K562 (cell line): ENCODE results near the gene SPHK1. TPM values are rescaled to one million over a fixed set of nuclear protein-coding genes. Genes with fewer than 3 reads are reported as not detected.
A peak's percentile ranks its signal among the peaks of the same experiment; 100 is the strongest.

Experiments used
- ATAC-seq: fragments of 200-7000 bp; cut with Tn5 transposase; 3 replicates; pipeline ENCODE4 v1.9.1; 2020; ENCODE audit warnings: moderate library complexity
- BruUV-seq: library from RNA; stranded (reverse); fragments of 400-500 nt; replicated peaks from 2 replicates; lab custom pipeline; 2021; lab: Mats Ljungman, UMichigan
- CTCF ChIA-PET: fragments of 300-600 bp; formaldehyde crosslinking; extraction: SDS; loops from one replicate; lab custom pipeline; 2021; ENCODE audit warnings: low intra/inter-chr PET ratio; lab: Yijun Ruan, JAX
- POLR2A ChIA-PET: fragments of 300-600, 350-650 bp; sonication (Branson Sonifier 250); formaldehyde crosslinking; extraction: SDS; loops from one replicate; lab custom pipeline; 2021; ENCODE audit warnings: antibody characterized with exemption, inconsistent platforms; lab: Yijun Ruan, JAX
- DNase-seq, 4 experiments: peaks; one replicate each; pipeline versions ENCODE4 v3.0.0 to v3.0.0-alpha.2; 2011 to 2018; ENCODE audit warnings: low spot score in 3 of 4, mixed read lengths in 3 of 4; ENCODE audit errors: extremely low read depth in 1 of 4
- FAIRE-seq: peaks from 2 replicates; lab custom pipeline; 2011; peaks lifted over from hg19 to GRCh38; lab: Jason Lieb, UNC
- H2AFZ ChIP-seq: 2 replicates; pipeline ENCODE4 v1.6.0; 2011; ENCODE audit warnings: low read depth, low read length, control low read depth, inconsistent platforms
- H3K27ac ChIP-seq: fragments of 200-600 bp; 3 replicates; pipeline ENCODE4 v1.8.0; 2011; ENCODE audit warnings: low read depth, mild to moderate bottlenecking, control low read depth, inconsistent platforms, low read length, moderate library complexity, mixed read lengths; ENCODE audit errors: extremely low read depth
- H3K27me3 ChIP-seq, 2 experiments: fragments of 300-600 bp in 1 of 2; 2 replicates in 1 of 2; 3 replicates in 1 of 2; pipeline versions ENCODE4 v1.6.0 to v1.8.0; 2011; ENCODE audit warnings: inconsistent platforms in 2 of 2, low read length in 2 of 2, mild to moderate bottlenecking in 1 of 2, mixed read lengths in 1 of 2, moderate library complexity in 1 of 2; ENCODE audit not compliant: control insufficient read depth in 2 of 2, insufficient read depth in 2 of 2
- H3K36me3 ChIP-seq: fragments of 300-600 bp; 3 replicates; pipeline ENCODE4 v1.8.0; 2011; ENCODE audit warnings: mild to moderate bottlenecking, low read length, inconsistent platforms; ENCODE audit not compliant: control insufficient read depth, insufficient read depth
- H3K4me1 ChIP-seq, 2 experiments: fragments of 200-600 bp in 1 of 2; replicated peaks in 1 of 2; 2 replicates in 1 of 2; 3 replicates in 1 of 2; pipeline versions ENCODE4 v1.5.1 to v1.8.0; 2011; ENCODE audit warnings: inconsistent platforms in 2 of 2, low read length in 2 of 2, mild to moderate bottlenecking in 1 of 2, mixed read lengths in 1 of 2, moderate library complexity in 1 of 2; ENCODE audit not compliant: control insufficient read depth in 2 of 2, insufficient read depth in 2 of 2
- H3K4me2 ChIP-seq: 2 replicates; pipeline ENCODE4 v1.6.1; 2011; ENCODE audit warnings: low read length, control low read depth, inconsistent platforms, mixed read lengths; ENCODE audit not compliant: insufficient read depth
- H3K4me3 ChIP-seq: fragments of 200-600 bp; sonication (generic), shearing (Covaris generic); 2 replicates; pipeline ENCODE4 v1.5.1; 2016; ENCODE audit warnings: control low read depth, inconsistent platforms
- H3K79me2 ChIP-seq: fragments of 200-600 bp; 3 replicates; pipeline ENCODE4 v1.8.0; 2011; ENCODE audit warnings: low read length, inconsistent platforms; ENCODE audit not compliant: control insufficient read depth, insufficient read depth
- H3K9ac ChIP-seq, 2 experiments: 2 replicates each; pipeline versions ENCODE4 v1.6.0 to v1.6.1; 2011; ENCODE audit warnings: low read depth in 2 of 2, low read length in 2 of 2, control low read depth in 1 of 2, inconsistent platforms in 1 of 2, mild to moderate bottlenecking in 1 of 2, mixed read lengths in 1 of 2; ENCODE audit not compliant: insufficient read depth in 1 of 2
- H3K9me1 ChIP-seq: one replicate; pipeline ENCODE4 v1.6.0; 2011; ENCODE audit warnings: inconsistent platforms, mild to moderate bottlenecking, low read length, moderate library complexity; ENCODE audit not compliant: control insufficient read depth, insufficient read depth
- H3K9me3 ChIP-seq: replicated peaks from 2 replicates; pipeline ENCODE4 v1.5.1; 2011; ENCODE audit warnings: low read depth, low read length, inconsistent platforms; ENCODE audit not compliant: control insufficient read depth, insufficient read depth
- H4K20me1 ChIP-seq: replicated peaks from 2 replicates; pipeline ENCODE4 v1.6.1; 2011; ENCODE audit warnings: low read length, inconsistent platforms, mixed read lengths; ENCODE audit not compliant: control insufficient read depth, insufficient read depth
- ADNP ChIP-seq: fragments of 200-800 bp; sonication (Bioruptor generic); IDR thresholded peaks from 2 replicates; pipeline ENCODE4 v1.6.1; 2016; ENCODE audit warnings: missing genetic modification characterization, missing compliant biosample characterization
- BCOR ChIP-seq: fragments of 450-650 bp; IDR thresholded peaks from 2 replicates; pipeline ENCODE4 v1.6.1; 2016
- BRCA1 ChIP-seq, 2 experiments: fragments of 450-650 bp in 1 of 2; sonication (generic) in 1 of 2; formaldehyde crosslinking in 1 of 2; IDR thresholded peaks; 2 replicates each; pipeline versions ENCODE4 v1.5.0 to v1.6.1; 2017 to 2020; ENCODE audit warnings: mild to moderate bottlenecking in 1 of 2, missing genetic modification reagents in 1 of 2
- CREM ChIP-seq: IDR thresholded peaks from 2 replicates; pipeline ENCODE4 v1.6.1; 2014; ENCODE audit warnings: antibody characterized with exemption, low read depth
- DPF2 ChIP-seq: fragments of 450-650 bp; IDR thresholded peaks from 2 replicates; pipeline ENCODE4 v1.6.1; 2016
- ELF2 ChIP-seq: fragments of 250-450 bp; sonication (Bioruptor Pico); IDR thresholded peaks from 2 replicates; pipeline ENCODE4 v1.5.0; 2021; ENCODE audit warnings: mild to moderate bottlenecking
- ELF4 ChIP-seq: fragments of 450-650 bp; formaldehyde crosslinking; IDR thresholded peaks from 2 replicates; pipeline ENCODE4 v1.4.0; 2022; ENCODE audit warnings: missing genetic modification characterization
- FOXP1 ChIP-seq: sonication (generic); formaldehyde crosslinking; IDR thresholded peaks from 2 replicates; pipeline ENCODE4 v1.8.0; 2022; ENCODE audit warnings: mild to moderate bottlenecking, missing genetic modification reagents
- GABPB2 ChIP-seq: fragments of 250-450 bp; sonication (Bioruptor Pico); conservative IDR thresholded peaks from 2 replicates; pipeline ENCODE4 v1.5.1; 2021; ENCODE audit warnings: mild to moderate bottlenecking
- GATA2 ChIP-seq: sonication (generic); formaldehyde crosslinking; IDR thresholded peaks from 2 replicates; pipeline ENCODE4 v1.4.0; 2020; ENCODE audit warnings: mild to moderate bottlenecking, missing genetic modification reagents
- GTF2E2 ChIP-seq: fragments of 200-800 bp; sonication (Bioruptor generic); IDR thresholded peaks from 2 replicates; pipeline ENCODE4 v1.6.1; 2016; ENCODE audit warnings: missing genetic modification characterization, missing compliant biosample characterization
- HDAC1 ChIP-seq, 2 experiments: fragments of 450-650 bp; IDR thresholded peaks; 2 replicates each; pipeline ENCODE4 v1.6.1; 2016 to 2017; ENCODE audit warnings: inconsistent platforms in 1 of 2, mild to moderate bottlenecking in 1 of 2, moderate library complexity in 1 of 2
- HDGF ChIP-seq: fragments of 450-650 bp; IDR thresholded peaks from 2 replicates; pipeline ENCODE4 v1.6.1; 2016
- HIVEP1 ChIP-seq: fragments of 250-450 bp; sonication (Bioruptor Pico); IDR thresholded peaks from 2 replicates; pipeline ENCODE4 v1.4.0; 2020; ENCODE audit warnings: mild to moderate bottlenecking
- L3MBTL2 ChIP-seq: fragments of 450-650 bp; IDR thresholded peaks from 2 replicates; pipeline ENCODE4 v1.6.1; 2016; ENCODE audit warnings: mild to moderate bottlenecking, moderate library complexity
- PHB ChIP-seq: fragments of 250-450 bp; sonication (Bioruptor Pico); IDR thresholded peaks from 2 replicates; pipeline ENCODE4 v1.5.0; 2021
- RFX1 ChIP-seq: fragments of 450-650 bp; IDR thresholded peaks from 2 replicates; pipeline ENCODE4 v1.6.1; 2016; ENCODE audit warnings: mild to moderate bottlenecking, moderate library complexity
- STAT5A ChIP-seq: IDR thresholded peaks from 2 replicates; pipeline ENCODE4 v1.6.1; 2012; ENCODE audit warnings: low read length, inconsistent platforms, borderline replicate concordance
- TSC22D4 ChIP-seq: fragments of 450-650 bp; IDR thresholded peaks from 2 replicates; pipeline ENCODE4 v1.6.1; 2016; ENCODE audit warnings: missing genetic modification characterization, missing biosample characterization, control low read depth
- ZC3H4 ChIP-seq: sonication (generic); formaldehyde crosslinking; IDR thresholded peaks from 2 replicates; pipeline ENCODE4 v1.9.0; 2021; ENCODE audit warnings: missing genetic modification reagents, borderline replicate concordance
- ZEB2 ChIP-seq: fragments of 450-650 bp; IDR thresholded peaks from 2 replicates; pipeline ENCODE4 v1.6.1; 2016
- ZNF184 ChIP-seq: sonication (generic); formaldehyde crosslinking; IDR thresholded peaks from 2 replicates; pipeline ENCODE4 v1.5.0; 2020; ENCODE audit warnings: missing genetic modification reagents
- ZNF239 ChIP-seq: fragments of 250-450 bp; sonication (Bioruptor Pico); IDR thresholded peaks from 2 replicates; pipeline ENCODE4 v1.4.0; 2020; ENCODE audit warnings: mild to moderate bottlenecking
- ZNF253 ChIP-seq: fragments of 250-450 bp; sonication (Bioruptor Pico); conservative IDR thresholded peaks from 2 replicates; pipeline ENCODE4 v1.6.1; 2021; ENCODE audit warnings: mild to moderate bottlenecking
- ZNF274 ChIP-seq: IDR thresholded peaks from 2 replicates; pipeline ENCODE4 v1.6.1; 2011; ENCODE audit warnings: low read depth, mild to moderate bottlenecking, low read length, moderate library complexity, borderline replicate concordance
- ZNF316 ChIP-seq: fragments of 450-650 bp; IDR thresholded peaks from 2 replicates; pipeline ENCODE4 v1.6.1; 2016
- ZNF444 ChIP-seq: fragments of 250-450 bp; sonication (Bioruptor Pico); IDR thresholded peaks from 2 replicates; pipeline ENCODE4 v1.4.0; 2020; ENCODE audit warnings: mild to moderate bottlenecking, moderate library complexity
- ZNF561 ChIP-seq: fragments of 450-650 bp; formaldehyde crosslinking; conservative IDR thresholded peaks from 2 replicates; pipeline ENCODE4 v1.4.0; 2020; ENCODE audit warnings: mild to moderate bottlenecking, moderate library complexity
- WGBS: fragments of 100-300 bp; shearing (Covaris generic); methylation state at CpG from one replicate; pipeline ENCODE4 v1.1.6; 2016; ENCODE audit warnings: low coverage, mixed read lengths; ENCODE audit not compliant: insufficient coverage; ENCODE audit errors: missing lambda C conversion rate; 5-methylcytosine and 5-hydroxymethylcytosine counted together
- in situ Hi-C: fragments of 300-500 bp; cut with MboI; formaldehyde crosslinking; loops from 4 replicates; pipeline ENCODE4 v1.15.0; 2018; ENCODE audit warnings: inconsistent platforms, mixed read lengths
- intact Hi-C: fragments of 100-400 bp; cut with micrococcal nuclease; formaldehyde crosslinking; loops from 2 replicates; pipeline ENCODE4 v1.14.2; 2022
- polyA plus RNA-seq, 8 experiments: library from polyadenylated mRNA; depleted of rRNA in 4 of 8; stranded (reverse) in 5 of 8; unstranded in 3 of 8; fragments of >200 nt; fragmentation: Nextera tagmentation in 2 of 8; fragmentation: Illumina TruSeq in 1 of 8; extraction: Ambion mirVana in 2 of 8; extraction: Trizol in 1 of 8; gene quantifications; 2 replicates each; pipeline versions ENCODE4 v1.2.1 to v1.2.3, GENCODE V29; 2011 to 2014; ENCODE audit warnings: inconsistent platforms in 1 of 8, missing spikeins in 1 of 8
- total RNA-seq, 7 experiments: library from RNA; depleted of rRNA in 6 of 7; stranded (reverse); fragments of >200 nt in 6 of 7; fragmentation: Illumina TruSeq in 2 of 7; extraction: Trizol in 2 of 7; gene quantifications; 2 replicates each; pipeline versions ENCODE4 v1.2.1 to v1.2.3, GENCODE V29; 2011 to 2021; ENCODE audit warnings: low replicate concordance in 1 of 7

Gene SPHK1
- total and polyA plus RNA-seq, 9 of the 15 experiments (the other 6 are each of a cell fraction or from before 2014, with no cell fraction given): 0.21 to 60.3 (median 14.5) TPM

DNA sequence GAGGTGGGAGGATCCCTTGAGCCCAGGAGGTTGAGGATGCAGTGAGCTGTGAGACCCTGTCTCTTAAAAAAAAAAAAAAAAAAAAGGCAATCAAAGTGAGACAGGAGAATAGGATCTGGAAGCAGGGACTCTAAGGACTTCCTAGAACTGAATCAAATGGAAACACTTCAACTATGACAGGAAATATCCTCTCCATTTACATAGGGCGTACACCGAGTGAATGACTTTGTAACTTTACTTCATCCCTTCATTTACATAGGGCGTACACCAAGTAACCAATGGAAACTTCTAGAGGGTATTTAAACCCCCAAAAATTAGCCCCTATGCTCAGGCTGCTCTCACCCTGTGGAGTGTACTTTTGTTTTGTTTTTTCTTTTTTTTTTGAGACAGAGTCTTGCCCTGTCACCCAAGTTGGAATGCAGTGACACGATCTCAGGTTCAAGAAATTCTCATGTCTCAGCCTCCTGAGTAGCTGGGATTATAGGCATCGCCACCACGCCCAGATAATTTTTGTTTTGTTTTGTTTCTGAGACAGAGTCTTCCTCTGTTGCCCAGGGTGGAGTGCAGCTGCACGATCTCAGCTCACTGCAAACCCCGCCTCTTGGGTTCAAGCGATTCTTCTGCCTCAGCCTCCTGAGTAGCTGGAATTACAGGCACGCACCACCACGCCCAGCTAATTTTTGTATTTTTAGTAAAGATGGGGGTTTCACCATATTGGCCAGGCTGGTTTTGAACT lies 21.1 kb upstream of the SPHK1 start:
- WGBS: 32% methylated on average over 11 of the region's 11 CpGs
- no peaks in the 10 kb centered on the region for H4K20me1 ChIP-seq
- H3K9me3 ChIP-seq: no peaks in the 10 kb centered on the region
- ChIA-PET CTCF (no interaction called here), POLR2A (interaction anchor here (0.8 to 2.5 kb wide), 4 partner anchors 9 to 61 kb away, joined by 4 to 17 read pairs (median 8); partner anchors contain the start of genes PRPSAP1 and SPHK1)
- no peaks in the 10 kb centered on the region for H3K36me3 ChIP-seq
- DNase-seq: no peak
- H2AFZ ChIP-seq: peak overlapping the region; percentile 52; the same call in 1 of the 2 replicates
- peak; percentile 79 for ATAC-seq
- intact Hi-C loops (no loop called here), in situ Hi-C loops (no loop called here)
- H3K27me3 ChIP-seq: no peaks in the 10 kb centered on the region
- H3K4me3 ChIP-seq: no peak overlapping the region
- H3K27ac ChIP-seq: peak overlapping the region; percentile 19; the same call in 1 of the 3 replicates
- no peaks in the 10 kb centered on the region for H3K9me1 ChIP-seq
- H3K4me1 ChIP-seq: peaks cover 0 to 24% of the 10 kb centered on the region in 2 experiments; a peak in 4 of 5 replicates
- no peak overlapping the region for H3K9ac ChIP-seq
- H3K79me2 ChIP-seq: no peaks in the 10 kb centered on the region
- peak; percentile 80 for FAIRE-seq
- peak overlapping the region; percentile 36 for H3K4me2 ChIP-seq
- no TSS peak for BruUV-seq
- TF ChIP-seq ZC3H4 (CRISPR knock-in tag) (no peak), ZEB2 (no peak), ADNP (tag) (0 out of 2 replicates have a peak, but pooled peaks have one; percentile 30), PHB (CRISPR knock-in tag) (no peak), ELF2 (CRISPR knock-in tag) (no peak), DPF2 (peak; percentile 57; the same call in 1 of the 2 replicates), ZNF444 (CRISPR knock-in tag) (no peak), BRCA1 (IDR thresholded peaks at IDR 0.05) (no peak), BRCA1 (CRISPR knock-in tag; IDR thresholded peaks at IDR 0.05) (no peak), FOXP1 (CRISPR knock-in tag) (no peak), GATA2 (CRISPR knock-in tag) (no peak), ZNF239 (CRISPR knock-in tag) (no peak), CREM (no peak), ELF4 (CRISPR knock-in tag) (no peak), ZNF184 (no peak), RFX1 (peak; percentile 70; the same call in 1 of the 2 replicates), L3MBTL2 (no peak), HDAC1 (IDR thresholded peaks at IDR 0.05) (no peak), HIVEP1 (CRISPR knock-in tag) (no peak), GABPB2 (CRISPR knock-in tag) (no peak), ZNF561 (CRISPR knock-in tag) (no peak), STAT5A (no peak), ZNF316 (peak; percentile 48), BCOR (peak; percentile 31; the same call in 1 of the 2 replicates), GTF2E2 (tag) (no peak), ZNF253 (CRISPR knock-in tag) (no peak), TSC22D4 (tag) (no peak), ZNF274 (no peak), HDGF (no peak)
